ENCODE results near the gene FAM90A26.
"Not testable (repeated sequence)": the region's sequence is repeated elsewhere in the genome, so short reads cannot be mapped to it uniquely, and the experiment has no call there.

FAM90A26 gene

DNA sequence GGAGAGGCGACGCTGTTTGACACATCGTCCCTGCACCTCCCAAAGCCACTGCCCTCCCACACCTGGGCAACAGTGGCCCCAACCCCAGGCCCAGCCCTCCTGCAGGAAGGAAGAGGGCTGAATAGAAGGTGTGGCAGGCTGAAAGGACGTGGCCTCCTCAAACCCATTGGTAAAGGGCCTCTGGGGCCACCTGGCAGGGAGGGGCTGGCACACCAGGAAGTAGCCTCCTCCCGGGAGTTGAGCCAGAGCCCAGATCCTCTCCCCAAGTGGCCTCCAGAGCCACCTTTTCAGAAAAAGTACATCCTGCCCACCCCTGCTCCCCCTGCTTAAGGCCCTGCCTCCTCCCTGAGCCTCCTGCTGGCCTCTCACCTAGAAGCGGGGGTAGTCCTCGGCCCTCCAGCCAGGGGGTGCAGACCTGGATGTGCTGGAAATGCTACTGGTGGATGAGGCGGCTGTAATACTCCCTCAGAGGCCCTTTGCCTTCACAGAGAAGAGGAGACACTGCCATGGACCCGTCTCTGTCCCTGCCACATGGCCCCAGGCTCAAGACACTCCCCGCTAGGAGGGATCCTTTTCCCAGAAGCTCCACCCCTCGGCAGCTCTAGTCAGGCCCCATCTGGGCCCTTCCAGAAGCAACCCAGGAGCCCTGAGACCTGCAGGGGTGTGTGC is at the start of gene FAM90A26:
Gene FAM90A26 (plus strand): TSS at position 619 of the 669 bp plus-strand sequence. CDS start 2,764 bp downstream, outside the sequence.
- DNase-seq (ENCODE audit: low spot score), result not testable (repeated sequence)

DNA sequence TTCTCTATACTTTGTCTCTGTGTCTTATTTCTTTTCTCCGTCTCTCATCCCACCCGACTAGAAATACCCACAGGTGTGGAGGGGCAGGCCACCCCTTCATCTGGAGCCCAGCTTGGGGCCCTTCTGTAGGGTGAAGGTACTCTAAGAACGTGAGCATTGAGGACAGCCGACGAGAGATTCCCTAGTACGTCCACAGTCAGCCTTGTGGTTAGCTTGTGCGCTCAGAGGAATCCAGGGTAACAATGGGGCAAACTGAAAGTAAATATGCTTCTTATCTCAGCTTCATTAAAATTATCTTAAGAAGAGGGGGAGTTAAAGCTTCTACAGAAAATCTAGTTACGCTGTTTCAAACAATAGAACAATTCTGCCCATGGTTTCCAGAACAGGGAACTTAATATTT is 47.5 kb upstream of the FAM90A26 start:
- not testable (repeated sequence) for DNase-seq (ENCODE audit: low spot score)

GRCh38 chr4:9123572-9124007 is 46.6 kb upstream of the FAM90A26 start:
- peak; percentile 28 for DNase-seq (ENCODE audit: low spot score)

- DNase-seq (ENCODE audit: low spot score), result not testable (repeated sequence)
These were observed 44.5 kb upstream of the FAM90A26 start for GRCh38 chr4:9125601-9126161.

DNA sequence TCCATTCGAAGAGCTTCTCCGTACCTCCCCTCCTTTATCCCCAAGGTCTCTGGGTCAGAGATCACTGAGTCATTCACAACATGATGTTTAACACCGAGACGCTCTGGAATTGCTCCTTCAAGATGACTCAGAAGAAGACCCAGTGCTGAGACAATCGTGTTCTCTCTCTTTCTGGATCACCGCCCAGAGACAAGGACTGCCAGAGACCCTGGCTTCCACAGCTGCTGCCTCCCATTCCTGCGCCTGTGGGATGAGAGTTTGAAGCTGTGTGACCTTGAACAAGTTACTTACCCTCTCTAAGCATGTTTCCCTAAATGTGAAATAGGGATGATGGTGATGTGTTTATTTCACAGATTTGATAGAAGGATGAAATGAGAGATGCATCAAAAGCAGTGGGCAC is 38.8 kb upstream of the FAM90A26 start:
- DNase-seq (ENCODE audit: low spot score), result peak; percentile 5

DNA sequence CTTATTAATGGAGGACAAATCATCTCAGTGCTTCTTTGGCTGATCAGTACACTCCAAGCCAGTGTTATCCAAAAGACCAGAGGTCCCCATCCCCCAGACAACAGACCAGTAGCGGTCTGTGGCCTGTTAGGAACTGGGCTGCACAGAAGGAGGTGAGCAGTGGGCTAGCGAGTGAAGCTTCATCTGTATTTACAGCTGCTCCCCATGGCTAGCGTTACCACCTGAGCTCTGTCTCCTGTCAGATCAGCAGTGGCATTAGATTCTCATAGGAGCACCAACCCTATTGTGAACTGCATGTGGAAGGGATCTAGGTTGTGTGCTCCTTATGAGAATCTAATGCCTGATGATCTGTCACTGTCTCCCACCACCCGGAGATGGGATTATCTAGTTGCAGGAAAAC is 37.4 kb upstream of the FAM90A26 start:
- DNase-seq (ENCODE audit: low spot score), result not testable (repeated sequence)

DNA sequence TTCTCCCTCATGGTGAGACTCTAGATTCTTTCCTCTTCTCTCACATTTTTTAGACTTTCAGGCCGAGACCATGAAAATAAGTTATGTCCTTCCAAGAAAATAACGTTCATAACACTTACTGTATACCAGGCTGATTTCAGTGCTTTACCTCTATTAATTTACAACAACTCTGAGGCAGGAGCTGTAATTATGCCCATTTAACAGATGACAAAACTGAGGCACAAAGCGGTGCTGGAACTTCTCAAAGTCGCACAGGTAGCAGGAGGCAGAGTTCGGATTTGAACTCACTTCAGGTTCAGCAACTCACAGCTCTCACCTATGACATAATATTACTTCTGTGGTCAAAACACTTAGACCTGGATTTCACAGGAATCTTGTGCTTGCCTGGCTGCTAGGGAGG is 36.2 kb upstream of the FAM90A26 start:
- DNase-seq (ENCODE audit: low spot score), result not testable (repeated sequence)

GRCh38 chr4:9134556-9134955 is 35.7 kb upstream of the FAM90A26 start:
- DNase-seq (ENCODE audit: low spot score), result peak; percentile 5

- DNase-seq (ENCODE audit: low spot score), result not testable (repeated sequence)
These were observed 29.2 kb upstream of the FAM90A26 start for GRCh38 chr4:9141050-9141449.

- not testable (repeated sequence) for DNase-seq (ENCODE audit: low spot score)
These were observed 27.4 kb upstream of the FAM90A26 start for GRCh38 chr4:9142786-9143185.

DNA sequence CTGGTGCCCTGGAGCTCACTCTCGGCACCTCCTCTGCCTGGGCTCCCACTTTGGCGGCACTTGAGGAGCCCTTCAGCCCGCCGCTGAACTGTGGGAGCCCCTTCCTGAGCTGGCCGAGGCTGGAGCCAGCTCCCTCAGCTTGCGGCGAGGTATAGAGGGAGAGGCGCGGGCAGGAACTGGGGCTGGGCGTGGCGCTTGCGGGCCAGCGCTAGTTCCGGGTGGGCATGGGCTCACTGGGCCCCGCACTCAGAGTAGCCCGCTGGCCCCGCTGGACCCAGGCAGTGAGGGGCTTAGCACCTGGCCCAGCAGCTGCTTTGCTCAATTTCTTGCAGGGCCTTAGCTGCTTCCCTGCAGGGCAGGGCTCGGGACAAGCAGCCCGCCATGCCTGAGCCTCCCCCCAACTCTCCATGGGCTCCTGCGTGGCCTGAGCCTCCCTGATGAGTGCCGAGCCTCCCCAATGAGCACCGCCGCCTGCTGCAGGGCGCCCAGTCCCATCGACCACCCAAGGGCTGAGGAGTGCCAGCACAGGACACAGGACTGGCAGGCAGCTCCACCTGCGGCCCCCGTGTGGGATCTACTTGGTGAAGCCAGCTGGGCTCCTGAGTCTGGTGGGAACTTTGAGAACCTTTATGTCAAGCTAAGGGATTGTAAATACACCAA is 26.7 kb upstream of the FAM90A26 start:
- DNase-seq (ENCODE audit: low spot score), result no peak

DNA sequence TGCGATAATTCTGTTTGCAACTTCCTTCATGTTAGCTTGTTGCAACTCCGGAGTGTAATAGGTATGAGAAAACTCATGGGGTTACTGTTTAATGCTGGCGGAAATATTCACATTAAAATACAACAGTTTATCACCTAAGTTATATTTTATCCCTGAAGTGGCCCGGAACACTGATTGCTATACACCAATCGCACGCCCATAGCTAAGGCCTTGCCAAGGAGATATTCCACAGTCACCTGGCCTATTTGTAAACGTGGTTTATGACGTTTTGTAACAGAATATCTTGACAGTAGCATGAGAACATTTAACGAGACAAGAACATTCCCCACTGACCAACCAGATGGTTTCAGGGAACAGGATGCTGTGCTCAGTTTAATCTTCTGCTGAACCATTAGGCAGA is 23.2 kb upstream of the FAM90A26 start:
- no peak for DNase-seq (ENCODE audit: low spot score)

DNA sequence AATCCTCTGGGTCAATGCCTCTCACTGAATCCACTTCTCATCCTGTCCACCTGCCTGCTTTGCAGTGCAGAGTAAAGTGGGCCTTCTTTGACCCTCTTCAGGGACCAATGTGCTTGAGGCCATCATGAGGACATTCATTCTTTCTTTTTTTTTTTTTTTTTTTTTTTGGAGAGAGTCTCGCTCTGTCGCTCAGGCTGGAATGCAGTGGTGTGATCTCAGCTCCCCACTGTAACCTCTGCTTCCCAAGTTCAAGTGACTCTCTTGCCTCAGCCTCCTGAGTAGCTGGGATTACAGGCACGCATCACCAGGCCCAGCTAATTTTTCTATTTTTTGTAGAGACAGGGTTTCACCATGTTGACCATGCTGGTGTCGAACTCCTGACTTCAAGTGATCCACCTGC is 22.8 kb upstream of the FAM90A26 start:
- DNase-seq (ENCODE audit: low spot score), result not testable (repeated sequence)

- not testable (repeated sequence) for DNase-seq (ENCODE audit: low spot score)
These were observed 21.4 kb upstream of the FAM90A26 start for GRCh38 chr4:9148611-9149409.

- not testable (repeated sequence) for DNase-seq (ENCODE audit: low spot score)
These were observed 18.4 kb upstream of the FAM90A26 start for GRCh38 chr4:9151809-9152179.

DNA sequence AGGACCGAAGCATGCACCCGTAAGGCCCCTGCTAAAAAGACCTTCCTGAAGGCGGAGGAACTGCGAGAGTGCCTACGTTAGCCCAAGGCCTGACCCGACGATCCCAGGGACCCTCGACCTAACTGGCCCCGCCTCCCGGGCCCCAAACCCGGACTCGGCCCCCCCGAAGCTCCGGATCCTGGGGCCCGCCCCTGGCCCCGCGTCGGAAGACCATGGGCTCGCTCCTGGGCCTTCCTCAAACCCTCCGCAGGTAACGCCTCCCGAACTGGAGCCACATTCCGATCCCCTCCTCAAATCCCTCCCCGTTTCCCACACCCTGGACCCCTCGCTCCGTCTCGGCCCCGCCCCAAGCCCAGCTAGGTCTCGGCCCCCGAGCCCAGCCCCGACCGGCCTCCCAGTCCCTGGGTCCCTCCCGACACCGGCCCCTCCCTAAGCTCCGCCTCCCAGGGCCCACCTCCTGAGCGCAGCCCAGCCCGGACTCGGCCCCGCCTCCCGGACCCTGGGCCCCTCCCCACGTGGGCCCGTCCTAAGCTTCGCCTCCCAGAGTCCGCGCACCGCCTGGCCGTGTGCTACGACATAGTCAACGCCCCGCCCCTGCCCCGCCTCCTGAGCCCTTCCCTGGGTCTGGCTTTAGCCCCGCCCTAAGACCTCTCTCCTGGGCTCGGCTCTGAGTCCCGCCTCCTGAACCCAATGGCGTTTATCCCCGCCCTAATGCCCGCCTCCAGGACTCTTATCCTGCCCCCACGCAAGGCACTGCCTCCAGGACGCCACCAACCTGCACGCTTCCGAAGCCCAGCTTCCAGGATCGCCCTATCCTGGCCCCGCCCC is 17.8 kb upstream of the FAM90A26 start:
- peak; percentile 84 for DNase-seq (ENCODE audit: low spot score)

DNA sequence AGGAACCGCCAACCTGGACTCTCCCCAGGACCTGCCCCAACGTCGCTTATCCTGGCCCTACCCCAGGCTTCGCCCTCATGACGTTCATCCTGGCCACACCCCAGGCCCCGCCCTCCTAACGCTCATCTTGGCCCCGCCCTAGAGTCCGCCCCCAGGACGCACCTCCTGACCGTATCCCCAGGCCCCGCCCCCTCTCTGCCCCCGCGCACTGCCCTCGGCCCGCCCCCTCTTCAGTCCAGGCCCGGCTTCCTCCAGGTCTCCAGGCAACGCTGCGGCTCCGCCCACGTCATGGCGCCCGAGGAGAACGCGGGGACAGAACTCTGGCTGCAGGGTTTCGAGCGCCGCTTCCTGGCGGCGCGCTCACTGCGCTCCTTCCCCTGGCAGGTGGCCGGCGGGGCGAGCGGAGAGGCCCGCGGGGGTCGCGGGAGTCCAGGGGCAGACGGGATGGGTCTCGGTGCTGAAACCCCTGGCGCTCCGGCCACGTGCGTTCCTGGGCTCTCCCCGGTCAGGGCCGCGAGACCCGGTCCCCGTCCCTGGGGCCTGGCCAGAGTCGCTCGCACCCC is 17.1 kb upstream of the FAM90A26 start:
- peak; percentile 93 for DNase-seq (ENCODE audit: low spot score)

GRCh38 chr4:9153571-9154157 is 16.5 kb upstream of the FAM90A26 start:
- DNase-seq (ENCODE audit: low spot score), result peak; percentile 12

DNA sequence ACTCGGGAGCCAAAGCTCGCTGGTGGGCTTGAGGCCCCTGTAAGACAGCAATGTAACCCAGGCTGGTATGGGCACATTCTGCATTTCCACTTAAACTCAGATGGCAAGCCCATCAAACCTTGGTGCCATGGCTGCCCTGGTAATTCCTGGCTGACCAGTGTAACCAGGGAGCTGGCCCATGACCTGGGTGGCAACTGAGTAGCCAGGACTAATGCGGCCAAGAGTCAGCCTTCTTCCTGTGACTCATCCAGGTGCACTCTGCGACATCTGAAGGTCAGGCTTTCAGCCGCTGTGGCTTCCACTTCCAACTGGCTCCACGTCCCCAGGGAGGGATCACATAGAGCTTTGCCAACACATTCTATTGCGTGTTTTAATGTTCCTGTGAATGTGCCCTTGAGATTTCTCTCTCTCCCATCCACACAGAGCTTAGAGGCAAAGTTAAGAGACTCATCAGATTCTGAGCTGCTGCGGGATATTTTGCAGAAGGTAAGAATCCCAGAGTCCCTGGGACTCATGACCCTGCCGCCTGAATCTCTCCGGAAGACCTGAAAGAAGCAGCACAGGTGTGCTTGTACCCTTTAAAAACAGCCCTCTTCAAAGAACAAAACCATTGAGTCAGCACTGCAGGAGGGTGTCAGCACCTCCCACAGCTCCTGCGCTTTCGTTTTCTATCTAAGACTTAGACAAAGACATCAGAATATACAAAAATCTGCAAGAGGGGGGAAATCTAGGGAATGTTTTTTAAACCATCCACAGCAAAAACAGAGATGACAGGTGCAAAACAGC is 14.9 kb upstream of the FAM90A26 start:
- DNase-seq (ENCODE audit: low spot score), result not testable (repeated sequence)

GRCh38 chr4:9158392-9158791 is 11.8 kb upstream of the FAM90A26 start:
- DNase-seq (ENCODE audit: low spot score), result not testable (repeated sequence)
